Lower leg skin (tissue), 3 donors: ENCODE measurements around the gene ANAPC5.

Experiments
- CTCF ChIP-seq, 3 donors: fragments of 450-650 bp; IDR thresholded peaks; one replicate each; pipeline ENCODE4 v1.5.1; 2016; ENCODE audit warnings: antibody characterized with exemption in 3 of 3, mild to moderate bottlenecking in 3 of 3, moderate library complexity in 2 of 3
- POLR2A ChIP-seq, 2 donors: fragments of 450-650 bp; IDR thresholded peaks; one replicate each; pipeline ENCODE4 v1.6.1; 2016 to 2017; ENCODE audit warnings: antibody characterized with exemption in 2 of 2, mild to moderate bottlenecking in 1 of 2, moderate library complexity in 1 of 2

- no peak for TF ChIP-seq CTCF (IDR thresholded peaks at IDR 0.05)
- TF ChIP-seq POLR2A (IDR thresholded peaks at IDR 0.05): no peak
Measured at GRCh38 chr12:121376754-121377697, 24.8 kb upstream of the ANAPC5 start.
